H4 (cell line): ENCODE data around the gene ANKRD16. TPM values are rescaled to one million over a fixed set of nuclear protein-coding genes. Genes with fewer than 3 reads are reported as not detected.
"Not testable (repeated sequence)": the region's sequence is repeated elsewhere in the genome, so short reads cannot be mapped to it uniquely, and the experiment has no call there.

ENCODE experiments used
- DNase-seq: peaks from one replicate; pipeline ENCODE4 v3.0.0-alpha.2; 2015; ENCODE audit warnings: low spot score
- total RNA-seq: library from RNA; depleted of rRNA; stranded (reverse); fragments of >200 nt; shearing (Covaris generic); gene quantifications from 2 replicates; pipeline ENCODE4 v1.2.3, GENCODE V29; 2014

ANKRD16 gene
- total RNA-seq, 1 experiment from 2014 or later = 3.0 TPM

GRCh38 chr10:5903563-5903962 is 13.9 kb upstream of the ANKRD16 start:
- DNase-seq = no peak

- no peak for DNase-seq
Observed at GRCh38 chr10:5902511-5903274, 13.0 kb upstream of the ANKRD16 start.

GRCh38 chr10:5900247-5900646 is 10.6 kb upstream of the ANKRD16 start:
- DNase-seq = no peak

GRCh38 chr10:5898163-5898562 is 8.5 kb upstream of the ANKRD16 start:
- DNase-seq = no peak

- DNase-seq = no peak
Observed at GRCh38 chr10:5897504-5897903, 7.8 kb upstream of the ANKRD16 start.

GRCh38 chr10:5897053-5897340 is 7.3 kb upstream of the ANKRD16 start:
- DNase-seq = no peak

- DNase-seq = no peak
Observed at GRCh38 chr10:5896208-5897052, 6.7 kb upstream of the ANKRD16 start.

GRCh38 chr10:5895804-5896203 is 6.1 kb upstream of the ANKRD16 start:
- no peak for DNase-seq

GRCh38 chr10:5895365-5895764 is 5.7 kb upstream of the ANKRD16 start:
- DNase-seq = no peak

GRCh38 chr10:5894873-5895272 is 5.2 kb upstream of the ANKRD16 start:
- DNase-seq = no peak

- no peak for DNase-seq
Observed at GRCh38 chr10:5894403-5894802, 4.7 kb upstream of the ANKRD16 start.

GRCh38 chr10:5893321-5893720 is 3.6 kb upstream of the ANKRD16 start:
- no peak for DNase-seq

GRCh38 chr10:5892007-5892406 is 2.3 kb upstream of the ANKRD16 start:
- DNase-seq = no peak

- no peak for DNase-seq
Observed at GRCh38 chr10:5891009-5891408, 1.3 kb upstream of the ANKRD16 start.

- no peak for DNase-seq
Observed at GRCh38 chr10:5890452-5890915, 791 bp upstream of the ANKRD16 start.

- no peak for DNase-seq
Observed at GRCh38 chr10:5888843-5889623, 660 bp downstream of the ANKRD16 start.

- DNase-seq = no peak
Observed at GRCh38 chr10:5888351-5888750, 1.3 kb downstream of the ANKRD16 start.

- no peak for DNase-seq
Observed at GRCh38 chr10:5887641-5888040, 2.1 kb downstream of the ANKRD16 start.

GRCh38 chr10:5887029-5887428 is 2.7 kb downstream of the ANKRD16 start:
- no peak for DNase-seq

GRCh38 chr10:5885619-5886018 is 4.1 kb downstream of the ANKRD16 start:
- DNase-seq = no peak

- no peak for DNase-seq
Observed at GRCh38 chr10:5882961-5883360, 6.7 kb downstream of the ANKRD16 start.

- not testable (repeated sequence) for DNase-seq
Observed at GRCh38 chr10:5877041-5877440, 12.7 kb downstream of the ANKRD16 start.
